Astrocyte (in vitro differentiated cells and primary cell): ENCODE data around the gene ZNF121. TPM values are rescaled to one million over a fixed set of nuclear protein-coding genes. Genes with fewer than 3 reads are reported as not detected.

Source experiments
- DNase-seq: peaks from one replicate; pipeline ENCODE4 v3.0.0-alpha.2; 2010; ENCODE audit warnings: low read depth
- FAIRE-seq: peaks from 2 replicates; lab custom pipeline; 2011; peaks lifted over from hg19 to GRCh38; lab: Jason Lieb, UNC
- H2AFZ ChIP-seq: 2 replicates; pipeline ENCODE4 v1.6.0; 2012; ENCODE audit warnings: low read depth, low read length, inconsistent platforms
- H3K27ac ChIP-seq: 2 replicates; pipeline ENCODE4 v1.5.1; 2011; ENCODE audit warnings: low read depth, low read length, inconsistent platforms
- H3K27me3 ChIP-seq: 2 replicates; pipeline ENCODE4 v1.6.0; 2011; ENCODE audit warnings: low read length, inconsistent platforms; ENCODE audit not compliant: insufficient read depth
- H3K36me3 ChIP-seq: 2 replicates; pipeline ENCODE4 v1.5.1; 2011; ENCODE audit warnings: low read length, inconsistent platforms; ENCODE audit not compliant: insufficient read depth
- H3K4me1 ChIP-seq: 2 replicates; pipeline ENCODE4 v1.5.1; 2011; ENCODE audit warnings: low read length, inconsistent platforms; ENCODE audit not compliant: insufficient read depth
- H3K4me2 ChIP-seq: 2 replicates; pipeline ENCODE4 v1.6.0; 2012; ENCODE audit warnings: low read length, inconsistent platforms
- H3K4me3 ChIP-seq: 2 replicates; pipeline ENCODE4 v1.5.1; 2011; ENCODE audit warnings: low read depth, mild to moderate bottlenecking, low read length, inconsistent platforms; ENCODE audit not compliant: insufficient read depth
- H3K79me2 ChIP-seq: 2 replicates; pipeline ENCODE4 v1.6.0; 2012; ENCODE audit warnings: mild to moderate bottlenecking, low read length, inconsistent platforms; ENCODE audit not compliant: insufficient read depth
- H3K9ac ChIP-seq: 2 replicates; pipeline ENCODE4 v1.6.0; 2012; ENCODE audit warnings: mild to moderate bottlenecking, low read length, inconsistent platforms
- H3K9me3 ChIP-seq: 2 replicates; pipeline ENCODE4 v1.5.1; 2012; ENCODE audit warnings: low read depth, mild to moderate bottlenecking, low read length, inconsistent platforms; ENCODE audit not compliant: insufficient read depth
- H4K20me1 ChIP-seq: 2 replicates; pipeline ENCODE4 v1.6.0; 2012; ENCODE audit warnings: low read length, inconsistent platforms; ENCODE audit not compliant: insufficient read depth
- H3K27ac Mint-ChIP-seq: one replicate; pipeline ENCODE4 v1.8.0; 2021; ENCODE audit warnings: mild to moderate bottlenecking, mixed read lengths; ENCODE audit not compliant: unreplicated experiment
- H3K27me3 Mint-ChIP-seq: one replicate; pipeline ENCODE4 v1.8.0; 2021; ENCODE audit warnings: low read depth, mixed read lengths; ENCODE audit not compliant: unreplicated experiment
- H3K36me3 Mint-ChIP-seq: one replicate; pipeline ENCODE4 v1.8.0; 2021; ENCODE audit warnings: low read depth, mixed read lengths; ENCODE audit not compliant: unreplicated experiment
- H3K4me1 Mint-ChIP-seq: one replicate; pipeline ENCODE4 v1.8.0; 2021; ENCODE audit warnings: low read depth, mixed read lengths; ENCODE audit not compliant: unreplicated experiment
- H3K4me3 Mint-ChIP-seq: one replicate; pipeline ENCODE4 v1.8.0; 2021; ENCODE audit warnings: mild to moderate bottlenecking, moderate library complexity, mixed read lengths; ENCODE audit not compliant: unreplicated experiment
- H3K9me3 Mint-ChIP-seq: one replicate; pipeline ENCODE4 v1.8.0; 2021; ENCODE audit warnings: mild to moderate bottlenecking, mixed read lengths; ENCODE audit not compliant: unreplicated experiment
- CTCF ChIP-seq: IDR thresholded peaks from 2 replicates; pipeline ENCODE4 v1.5.1; 2011; ENCODE audit warnings: low read depth, mild to moderate bottlenecking, inconsistent platforms, low read length, moderate library complexity; ENCODE audit not compliant: insufficient read depth
- EZH2 ChIP-seq: IDR thresholded peaks from 2 replicates; pipeline ENCODE4 v1.6.1; 2012; ENCODE audit warnings: mild to moderate bottlenecking, low read length, inconsistent platforms; ENCODE audit not compliant: insufficient read depth
- total RNA-seq: library from RNA; stranded (reverse); gene quantifications from 2 replicates; pipeline ENCODE4 v1.2.1, GENCODE V29; 2021

ZNF121 gene
- total RNA-seq, 1 donor from 2014 or later = 72.6 TPM

- Histone ChIP-seq H3K9ac (no peak overlapping the region), H3K4me2 (no peak overlapping the region), H3K4me3 (no peak overlapping the region), H3K4me1 (no peaks in the 10 kb centered on the region), H3K9me3 (peaks cover 67% of the 10 kb centered on the region), H3K36me3 (peaks cover 60% of the 10 kb centered on the region), H3K27me3 (no peaks in the 10 kb centered on the region), H2AFZ (no peak overlapping the region), H3K27ac (no peak overlapping the region), H3K79me2 (no peaks in the 10 kb centered on the region), H4K20me1 (no peaks in the 10 kb centered on the region)
- DNase-seq = no peak
- Mint-ChIP-seq H3K27ac (peak overlapping the region; percentile 83), H3K36me3 (peaks cover 70% of the 10 kb centered on the region), H3K4me3 (no peak overlapping the region), H3K9me3 (peaks cover 51% of the 10 kb centered on the region), H3K4me1 (peaks cover 2% of the 10 kb centered on the region), H3K27me3 (no peaks in the 10 kb centered on the region)
- TF ChIP-seq CTCF (no peak), EZH2 (no peak)
- FAIRE-seq = no peak
Measured at GRCh38 chr19:9610484-9611113, 26.3 kb upstream of the ZNF121 start.

GRCh38 chr19:9608912-9609311 lies 24.6 kb upstream of the ZNF121 start:
- no peak overlapping the region for H3K4me3 Mint-ChIP-seq
- Histone ChIP-seq H3K9ac (no peak overlapping the region), H3K27ac (no peak overlapping the region), H2AFZ (no peak overlapping the region), H3K36me3 (peaks cover 55% of the 10 kb centered on the region), H3K9me3 (peaks cover 63% of the 10 kb centered on the region), H3K27me3 (no peaks in the 10 kb centered on the region), H3K79me2 (no peaks in the 10 kb centered on the region), H3K4me1 (no peaks in the 10 kb centered on the region), H4K20me1 (no peaks in the 10 kb centered on the region), H3K4me3 (no peak overlapping the region), H3K4me2 (no peak overlapping the region)
- peaks cover 51% of the 10 kb centered on the region for H3K9me3 Mint-ChIP-seq
- H3K27ac Mint-ChIP-seq = no peak overlapping the region
- TF ChIP-seq CTCF = no peak
- no peak for TF ChIP-seq EZH2
- DNase-seq (no peak), FAIRE-seq (no peak)
- no peaks in the 10 kb centered on the region for H3K4me1 Mint-ChIP-seq
- no peaks in the 10 kb centered on the region for H3K27me3 Mint-ChIP-seq
- H3K36me3 Mint-ChIP-seq = peaks cover 62% of the 10 kb centered on the region

GRCh38 chr19:9597027-9597426 lies 12.7 kb upstream of the ZNF121 start:
- Mint-ChIP-seq H3K36me3 (peaks cover 2% of the 10 kb centered on the region), H3K4me3 (no peak overlapping the region), H3K4me1 (peaks cover 3% of the 10 kb centered on the region), H3K27ac (peak overlapping the region; percentile 23), H3K27me3 (peaks cover 6% of the 10 kb centered on the region), H3K9me3 (peaks cover 14% of the 10 kb centered on the region)
- no peaks in the 10 kb centered on the region for H4K20me1 ChIP-seq
- H3K4me1 ChIP-seq = no peaks in the 10 kb centered on the region
- H3K4me3 ChIP-seq = no peak overlapping the region
- no peak overlapping the region for H3K27ac ChIP-seq
- H3K4me2 ChIP-seq = no peak overlapping the region
- no peak overlapping the region for H3K9ac ChIP-seq
- H3K79me2 ChIP-seq = no peaks in the 10 kb centered on the region
- no peaks in the 10 kb centered on the region for H3K36me3 ChIP-seq
- no peak for TF ChIP-seq EZH2
- TF ChIP-seq CTCF = no peak
- no peak for FAIRE-seq
- DNase-seq = peak; percentile 90
- no peak overlapping the region for H2AFZ ChIP-seq
- no peaks in the 10 kb centered on the region for H3K27me3 ChIP-seq
- peaks cover 13% of the 10 kb centered on the region for H3K9me3 ChIP-seq
